ENCODE measurements around the gene SLC27A2.
A peak's percentile ranks its signal among the peaks of the same experiment; 100 is the strongest.
"Not testable (repeated sequence)": the region's sequence is repeated elsewhere in the genome, so short reads cannot be mapped to it uniquely, and the experiment has no call there.

Gene SLC27A2

GRCh38 chr15:50181969-50182218, at the start of gene SLC27A2:
Gene SLC27A2, plus strand, starts transcription at chr15:50182196. Its CDS starts 232 bp downstream, at chr15:50182428.
- DNase-seq: no peak

- not testable (repeated sequence) for DNase-seq
These were observed 49.6 kb upstream of the SLC27A2 start for GRCh38 chr15:50132251-50132984.

DNA sequence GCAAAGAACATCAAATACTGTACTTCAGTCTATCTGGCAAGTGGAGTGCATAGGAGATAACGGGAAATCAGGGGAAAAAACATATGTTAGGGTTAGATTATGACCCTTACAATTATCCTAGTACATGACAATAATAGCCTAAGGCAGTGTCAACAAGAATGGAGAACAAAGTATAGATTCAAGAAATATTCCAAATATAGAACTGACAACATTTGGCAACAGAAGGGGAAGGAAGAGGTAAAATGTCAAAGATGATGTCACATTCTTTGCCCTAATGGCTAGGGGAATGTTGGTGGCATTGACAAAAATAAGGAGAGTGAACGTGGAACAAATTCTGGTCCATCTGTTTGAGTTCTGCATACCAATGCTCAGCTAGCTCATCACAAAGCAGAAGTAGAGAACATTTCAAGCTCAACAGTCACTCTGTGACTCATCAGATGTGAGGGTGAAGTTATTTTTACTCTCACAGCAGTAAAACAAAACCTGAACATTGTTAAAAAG, 47.4 kb upstream of the SLC27A2 start:
- peak in 1 of 2 donors; percentile 84 for DNase-seq

- DNase-seq: no peak
These were observed 46.9 kb upstream of the SLC27A2 start for GRCh38 chr15:50135031-50135551.

- no peak for DNase-seq
These were observed 44.6 kb upstream of the SLC27A2 start for GRCh38 chr15:50137330-50137761.

- no peak for DNase-seq
These were observed 44.1 kb upstream of the SLC27A2 start for GRCh38 chr15:50137893-50138292.

DNA sequence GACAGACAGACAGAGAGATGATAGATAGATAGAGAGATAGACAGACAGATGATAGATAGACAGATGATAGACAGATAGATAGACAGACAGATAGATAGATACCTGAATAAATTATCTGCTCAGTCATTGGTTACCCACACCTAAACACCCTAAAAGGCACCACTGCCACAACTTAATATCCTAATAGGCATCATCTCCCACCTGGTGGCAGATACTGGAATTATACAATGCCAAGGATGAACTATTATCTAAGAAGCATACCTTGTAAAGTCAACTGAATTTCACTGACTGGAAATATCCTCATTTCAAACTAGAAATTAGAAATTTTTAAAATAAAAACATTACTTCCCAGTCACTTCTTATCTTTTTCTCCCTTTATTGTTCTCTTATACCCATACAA, 43.6 kb upstream of the SLC27A2 start:
- no peak for DNase-seq

DNA sequence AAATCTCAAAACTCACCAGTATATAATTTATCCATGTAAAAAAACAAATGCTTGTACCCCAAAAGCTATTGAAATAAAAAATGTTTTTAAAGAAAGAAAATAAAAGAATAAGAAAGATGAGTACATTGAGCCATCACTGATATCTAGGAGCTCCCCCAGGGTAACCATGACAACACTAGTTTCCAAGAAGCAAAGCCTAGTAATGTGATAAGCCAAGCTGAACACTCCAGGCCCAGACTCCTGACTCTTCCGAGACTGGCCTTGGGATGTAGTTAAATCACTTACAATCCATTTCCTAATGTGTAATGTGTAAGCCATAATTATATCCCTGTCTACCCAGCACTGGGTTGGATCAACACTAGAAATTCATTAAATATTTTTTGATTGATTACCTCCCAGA, 41.9 kb upstream of the SLC27A2 start:
- no peak for DNase-seq

DNA sequence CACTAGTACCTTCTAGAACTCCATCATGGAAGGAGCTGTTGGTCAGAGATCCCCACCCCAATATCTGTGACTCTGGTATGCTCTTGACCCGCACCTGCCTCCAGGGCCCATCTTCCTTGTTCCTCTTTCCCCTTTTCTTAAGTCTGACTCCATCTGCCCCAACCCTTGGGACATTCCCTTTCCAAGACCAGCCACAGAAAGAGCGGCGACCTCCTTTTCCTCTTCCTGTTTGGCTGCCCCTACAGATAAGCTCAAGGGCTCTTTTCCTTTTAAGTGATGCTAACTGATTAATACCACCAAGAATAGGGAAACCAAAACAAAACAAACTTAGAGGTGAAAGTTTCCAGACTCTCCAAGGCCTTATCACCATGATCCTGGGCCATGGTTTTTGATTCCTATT, 41.0 kb upstream of the SLC27A2 start:
- DNase-seq: no peak

GRCh38 chr15:50141856-50142255, 40.1 kb upstream of the SLC27A2 start:
- no peak for DNase-seq

DNA sequence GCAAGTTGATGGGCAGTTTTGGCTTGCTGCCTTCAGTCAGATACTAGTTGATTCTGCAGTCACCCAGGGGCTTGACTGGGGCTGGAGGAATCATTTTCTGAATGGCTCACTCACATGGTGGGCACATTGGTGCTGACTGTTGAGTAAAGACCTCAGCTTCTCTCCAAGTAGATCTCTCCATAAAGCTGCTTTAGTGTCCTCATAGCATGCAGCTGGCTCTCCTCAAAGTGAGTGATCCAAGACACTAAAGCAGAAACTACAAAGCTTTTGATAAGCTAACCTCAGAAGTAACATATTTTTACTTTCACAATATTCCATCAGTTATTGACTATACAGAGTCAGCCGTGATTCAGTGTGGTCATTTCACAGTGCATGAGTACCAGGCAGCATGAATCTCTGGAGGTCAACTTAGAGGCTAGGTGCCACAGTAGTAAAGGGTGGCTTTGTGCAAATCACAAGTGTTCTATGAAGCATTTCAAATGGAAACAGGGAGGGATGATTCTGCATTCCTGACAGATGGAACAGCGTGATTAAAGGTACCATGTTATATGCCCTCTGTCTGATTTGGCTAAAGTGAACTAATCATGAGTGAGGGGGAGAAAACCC, 38.6 kb upstream of the SLC27A2 start:
- DNase-seq: no peak

DNA sequence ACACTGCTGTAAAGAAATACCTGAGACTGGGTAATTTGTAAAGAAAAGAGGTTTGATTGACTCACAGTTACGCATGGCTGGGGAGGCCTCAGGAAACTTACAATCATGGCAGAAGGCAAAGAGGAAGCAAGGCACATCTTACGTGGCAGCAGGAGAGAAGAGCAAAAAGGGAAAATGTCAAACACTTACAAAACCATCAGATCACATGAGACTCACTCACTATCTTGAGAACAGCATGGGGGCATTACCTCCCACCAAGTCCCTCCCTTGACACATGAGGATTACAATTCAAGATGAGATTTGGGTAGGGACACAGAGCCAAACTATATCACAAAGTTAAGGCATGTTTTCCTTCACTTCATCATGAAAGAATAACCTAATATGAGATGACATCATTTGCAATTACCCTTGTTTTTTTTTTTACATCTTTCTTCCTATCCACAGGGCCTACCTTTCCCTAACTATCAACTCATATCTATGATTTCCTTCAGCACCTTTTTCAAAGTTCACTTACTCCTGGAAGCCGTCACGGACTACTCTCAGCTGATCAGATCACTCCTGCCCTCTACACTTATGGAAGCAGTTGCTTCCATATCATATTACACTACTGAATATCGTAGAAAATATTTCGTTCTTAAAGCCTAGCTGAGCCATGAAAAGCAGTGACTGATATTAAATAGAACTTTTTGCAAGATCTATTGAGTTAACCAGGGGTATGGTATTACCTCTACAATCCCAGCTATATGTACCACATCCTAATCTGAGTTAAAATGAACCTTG, 37.5 kb upstream of the SLC27A2 start:
- no peak for DNase-seq

GRCh38 chr15:50145451-50145872, 36.5 kb upstream of the SLC27A2 start:
- peak in 1 of 2 donors; percentile 72 for DNase-seq

DNA sequence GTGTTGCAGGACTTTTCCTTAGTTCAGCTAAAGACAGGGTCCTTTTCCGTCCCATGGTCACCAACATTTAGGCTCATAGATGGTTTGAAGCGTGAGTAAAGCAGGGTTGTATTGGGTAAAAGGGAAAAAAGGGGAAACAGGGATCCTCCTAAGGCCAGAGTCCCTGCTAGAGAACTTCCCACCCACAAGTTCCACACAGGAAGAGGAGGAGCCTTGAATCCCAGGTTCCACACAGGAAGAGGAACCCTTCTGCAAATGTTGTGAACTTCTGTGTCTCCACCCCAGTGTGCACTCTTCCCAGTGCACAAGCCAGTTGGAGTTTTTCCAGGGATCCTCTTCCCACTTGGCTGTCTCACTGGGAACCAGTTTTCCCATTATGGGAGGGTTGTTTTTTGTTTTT, 35.4 kb upstream of the SLC27A2 start:
- DNase-seq: no peak

DNA sequence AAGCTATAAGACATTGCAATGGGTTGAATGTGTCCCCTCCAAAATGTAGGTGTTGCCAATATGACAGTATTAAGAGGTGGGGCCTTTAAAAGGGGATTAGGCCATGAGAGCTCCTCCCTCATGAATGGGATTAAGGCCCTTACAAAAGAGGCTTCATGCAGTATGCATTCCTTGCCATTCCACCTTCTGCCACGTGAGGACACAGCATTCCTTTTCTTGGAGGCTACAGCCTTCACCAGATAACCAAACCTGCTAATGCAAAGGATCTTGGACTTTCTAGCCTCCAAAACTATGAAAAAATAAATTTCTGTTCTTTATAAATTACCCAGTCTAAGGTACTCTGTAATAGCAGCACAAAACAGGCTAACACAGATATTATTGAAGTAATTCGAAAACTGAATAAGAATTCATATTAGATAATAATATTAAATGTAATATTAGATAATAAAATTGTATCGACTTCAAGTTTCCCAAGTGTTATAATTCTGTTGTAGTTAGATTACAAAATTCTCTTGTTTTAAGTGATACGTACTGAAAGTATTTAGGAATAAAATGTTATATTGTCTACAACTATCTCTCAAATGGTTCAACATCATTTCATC, 33.5 kb upstream of the SLC27A2 start:
- DNase-seq: no peak

GRCh38 chr15:50149090-50149489, 32.9 kb upstream of the SLC27A2 start:
- no peak for DNase-seq

GRCh38 chr15:50150349-50150748, 31.6 kb upstream of the SLC27A2 start:
- DNase-seq: no peak

DNA sequence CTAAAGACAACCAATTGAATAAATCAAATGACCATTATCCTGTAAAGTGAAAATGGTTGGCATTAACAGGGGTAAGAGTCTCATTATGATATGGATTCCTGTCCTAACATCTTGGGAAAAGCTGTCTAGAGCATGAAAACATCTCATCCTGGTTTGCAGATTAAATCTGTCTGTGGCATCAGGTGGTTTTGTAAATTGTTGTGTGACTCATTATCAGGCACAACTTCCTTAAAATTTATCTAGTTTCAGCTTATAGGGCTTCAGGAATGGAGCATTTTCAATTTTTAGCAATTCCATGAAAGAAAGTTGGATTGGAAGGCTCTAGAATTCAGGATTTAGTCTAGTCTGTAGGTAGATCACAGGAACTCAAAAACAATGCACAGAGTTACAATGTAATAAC, 31.1 kb upstream of the SLC27A2 start:
- no peak for DNase-seq

GRCh38 chr15:50151476-50151875, 30.5 kb upstream of the SLC27A2 start:
- DNase-seq: no peak

- DNase-seq: not testable (repeated sequence)
These were observed 23.8 kb upstream of the SLC27A2 start for GRCh38 chr15:50158236-50158635.

- no peak for DNase-seq
These were observed 18.9 kb upstream of the SLC27A2 start for GRCh38 chr15:50162969-50163718.

DNA sequence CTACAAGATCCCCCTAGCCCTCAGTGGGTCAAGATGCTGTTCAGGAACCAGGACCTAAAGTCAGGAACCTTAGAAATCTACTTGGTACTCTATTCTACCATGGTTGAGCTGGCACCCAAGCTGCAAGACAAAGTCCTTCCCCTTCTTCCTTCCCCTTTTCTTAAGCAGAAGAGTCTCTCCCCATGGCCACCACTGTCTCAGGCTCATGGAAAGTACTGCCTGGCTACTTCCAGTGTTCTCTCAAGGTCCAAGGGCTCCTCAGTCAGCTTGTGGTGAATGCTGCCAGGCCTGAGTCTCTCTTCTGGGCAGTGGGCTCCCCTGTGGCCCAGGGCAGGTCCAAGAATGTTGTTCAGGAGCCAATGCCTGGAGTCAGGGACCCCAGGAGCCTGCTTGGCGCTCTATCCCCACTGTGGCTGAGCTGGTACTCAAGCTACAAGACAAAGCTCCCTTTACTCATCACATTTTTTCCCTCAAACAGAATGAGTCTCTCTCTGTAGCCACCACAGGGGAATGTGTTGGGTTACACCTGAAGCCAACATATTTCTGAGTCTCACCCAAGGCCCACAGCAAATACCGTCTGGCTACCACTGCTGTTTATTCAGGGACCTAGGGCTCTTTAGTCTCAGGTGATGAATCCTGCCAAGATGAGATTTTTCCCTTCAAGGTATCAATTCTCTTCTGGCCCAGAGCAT, 18.1 kb upstream of the SLC27A2 start:
- DNase-seq: peak in 1 of 2 donors; percentile 36

Data from bone marrow (tissue), 2 donors.